Measurements from ENCODE around the gene TARBP1. TPM values are rescaled to one million over a fixed set of nuclear protein-coding genes. Genes with fewer than 3 reads are reported as not detected.
A peak's percentile ranks its signal among the peaks of the same experiment; 100 is the strongest.
"Not testable (repeated sequence)": the region's sequence is repeated elsewhere in the genome, so short reads cannot be mapped to it uniquely, and the experiment has no call there.

The TARBP1 gene, protein sequence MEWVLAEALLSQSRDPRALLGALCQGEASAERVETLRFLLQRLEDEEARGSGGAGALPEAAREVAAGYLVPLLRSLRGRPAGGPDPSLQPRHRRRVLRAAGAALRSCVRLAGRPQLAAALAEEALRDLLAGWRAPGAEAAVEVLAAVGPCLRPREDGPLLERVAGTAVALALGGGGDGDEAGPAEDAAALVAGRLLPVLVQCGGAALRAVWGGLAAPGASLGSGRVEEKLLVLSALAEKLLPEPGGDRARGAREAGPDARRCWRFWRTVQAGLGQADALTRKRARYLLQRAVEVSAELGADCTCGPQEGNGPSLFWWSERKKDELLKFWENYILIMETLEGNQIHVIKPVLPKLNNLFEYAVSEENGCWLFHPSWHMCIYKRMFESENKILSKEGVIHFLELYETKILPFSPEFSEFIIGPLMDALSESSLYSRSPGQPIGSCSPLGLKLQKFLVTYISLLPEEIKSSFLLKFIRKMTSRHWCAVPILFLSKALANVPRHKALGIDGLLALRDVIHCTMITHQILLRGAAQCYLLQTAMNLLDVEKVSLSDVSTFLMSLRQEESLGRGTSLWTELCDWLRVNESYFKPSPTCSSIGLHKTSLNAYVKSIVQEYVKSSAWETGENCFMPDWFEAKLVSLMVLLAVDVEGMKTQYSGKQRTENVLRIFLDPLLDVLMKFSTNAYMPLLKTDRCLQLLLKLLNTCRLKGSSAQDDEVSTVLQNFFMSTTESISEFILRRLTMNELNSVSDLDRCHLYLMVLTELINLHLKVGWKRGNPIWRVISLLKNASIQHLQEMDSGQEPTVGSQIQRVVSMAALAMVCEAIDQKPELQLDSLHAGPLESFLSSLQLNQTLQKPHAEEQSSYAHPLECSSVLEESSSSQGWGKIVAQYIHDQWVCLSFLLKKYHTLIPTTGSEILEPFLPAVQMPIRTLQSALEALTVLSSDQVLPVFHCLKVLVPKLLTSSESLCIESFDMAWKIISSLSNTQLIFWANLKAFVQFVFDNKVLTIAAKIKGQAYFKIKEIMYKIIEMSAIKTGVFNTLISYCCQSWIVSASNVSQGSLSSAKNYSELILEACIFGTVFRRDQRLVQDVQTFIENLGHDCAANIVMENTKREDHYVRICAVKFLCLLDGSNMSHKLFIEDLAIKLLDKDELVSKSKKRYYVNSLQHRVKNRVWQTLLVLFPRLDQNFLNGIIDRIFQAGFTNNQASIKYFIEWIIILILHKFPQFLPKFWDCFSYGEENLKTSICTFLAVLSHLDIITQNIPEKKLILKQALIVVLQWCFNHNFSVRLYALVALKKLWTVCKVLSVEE (N-terminal part only)
- total RNA-seq = 31.5 TPM

DNA sequence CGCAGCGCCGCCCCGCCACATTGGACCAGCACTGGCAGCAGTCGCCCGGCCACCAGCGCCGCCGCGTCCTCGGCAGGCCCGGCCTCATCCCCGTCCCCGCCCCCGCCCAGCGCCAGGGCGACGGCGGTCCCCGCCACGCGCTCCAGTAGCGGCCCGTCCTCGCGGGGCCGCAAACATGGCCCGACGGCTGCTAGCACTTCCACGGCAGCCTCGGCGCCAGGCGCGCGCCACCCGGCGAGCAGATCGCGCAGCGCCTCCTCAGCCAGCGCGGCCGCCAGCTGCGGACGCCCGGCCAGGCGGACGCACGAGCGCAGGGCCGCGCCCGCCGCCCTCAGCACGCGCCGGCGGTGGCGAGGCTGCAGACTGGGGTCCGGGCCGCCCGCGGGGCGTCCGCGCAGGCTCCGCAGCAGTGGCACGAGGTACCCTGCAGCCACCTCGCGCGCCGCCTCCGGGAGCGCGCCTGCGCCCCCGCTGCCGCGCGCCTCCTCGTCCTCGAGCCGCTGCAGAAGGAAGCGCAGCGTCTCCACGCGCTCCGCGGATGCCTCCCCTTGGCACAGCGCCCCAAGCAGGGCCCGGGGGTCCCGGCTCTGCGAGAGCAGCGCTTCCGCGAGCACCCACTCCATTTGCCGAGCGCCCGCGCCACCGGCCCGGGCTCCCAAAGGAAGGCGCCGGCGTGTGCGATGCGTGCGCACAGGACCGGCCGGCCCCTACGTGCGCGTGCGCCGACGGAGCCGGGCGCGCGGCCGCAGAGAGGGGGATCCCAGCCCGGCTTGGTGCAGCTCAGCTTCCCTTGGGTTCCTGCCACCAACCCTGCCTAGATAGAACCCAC lies at the start of gene TARBP1:
Gene TARBP1, minus strand, starts transcription at position 699 of the 829 bp plus-strand sequence. Its CDS starts 76 bp downstream, at position 623.
- DNase-seq (ENCODE audit: low spot score) (peak; percentile 74), ATAC-seq (peak; percentile 90)
- intact Hi-C loops (cut with DNase I) = no loop called here

DNA sequence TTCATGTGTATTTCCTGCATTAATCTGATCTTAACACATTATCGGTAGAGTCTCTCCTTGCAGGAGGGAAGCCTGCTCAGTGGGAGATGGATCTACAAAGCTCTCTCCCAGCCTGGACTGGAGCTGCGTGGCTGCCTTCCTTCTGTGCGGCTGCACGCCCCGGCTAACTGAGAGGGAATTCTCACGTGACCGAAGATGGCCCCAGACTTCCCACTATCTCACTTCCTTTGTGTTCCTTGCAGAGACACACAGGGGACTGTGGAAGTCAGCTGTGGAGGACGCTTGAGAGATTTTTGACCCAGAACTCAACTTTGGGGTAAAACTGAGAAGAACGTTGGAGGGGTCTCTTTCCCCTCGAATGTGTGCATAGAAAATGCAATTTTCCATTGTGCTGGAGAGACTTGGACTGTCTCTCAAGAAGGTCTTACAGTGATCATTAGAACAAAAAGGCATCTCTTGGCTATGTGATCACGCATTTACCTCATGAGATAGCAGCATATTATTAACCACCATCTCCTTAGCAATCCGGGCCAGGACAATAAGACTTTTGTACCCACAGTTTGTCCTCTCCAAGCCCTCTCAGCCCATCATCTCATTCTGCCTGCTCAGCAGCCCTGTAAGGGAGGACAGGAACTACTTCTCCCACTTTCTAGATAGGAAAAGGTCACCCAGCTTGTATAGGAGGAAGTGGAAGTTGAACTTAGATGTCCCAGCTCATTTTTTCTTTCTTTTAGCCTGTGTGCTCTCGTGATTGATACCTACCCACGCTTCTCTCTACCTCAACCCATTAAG lies 49.3 kb upstream of the TARBP1 start:
- intact Hi-C loops (cut with DNase I) = no loop called here
- ATAC-seq (no peak), DNase-seq (ENCODE audit: low spot score) (no peak)

DNA sequence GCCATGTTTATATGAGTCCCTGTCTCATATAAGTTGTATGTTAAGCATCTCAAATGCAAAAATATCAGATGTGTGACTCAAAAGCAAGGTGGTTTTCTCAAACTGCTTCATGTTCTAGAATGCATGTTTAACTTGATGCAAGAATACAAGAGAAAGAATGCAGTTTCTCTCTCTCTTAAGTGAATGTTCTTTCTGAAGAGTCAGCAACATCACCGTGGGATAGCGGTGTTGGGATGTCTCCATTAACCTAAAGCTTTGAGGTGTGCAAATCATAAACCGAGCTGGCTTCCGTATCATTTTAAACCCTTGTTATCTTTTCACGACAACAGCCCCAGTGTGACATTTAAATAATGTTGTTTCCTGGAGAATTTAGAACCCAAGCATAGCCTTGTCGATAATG lies 48.4 kb upstream of the TARBP1 start:
- ATAC-seq (no peak), DNase-seq (ENCODE audit: low spot score) (no peak)
- intact Hi-C loops (cut with DNase I) = no loop called here

DNA sequence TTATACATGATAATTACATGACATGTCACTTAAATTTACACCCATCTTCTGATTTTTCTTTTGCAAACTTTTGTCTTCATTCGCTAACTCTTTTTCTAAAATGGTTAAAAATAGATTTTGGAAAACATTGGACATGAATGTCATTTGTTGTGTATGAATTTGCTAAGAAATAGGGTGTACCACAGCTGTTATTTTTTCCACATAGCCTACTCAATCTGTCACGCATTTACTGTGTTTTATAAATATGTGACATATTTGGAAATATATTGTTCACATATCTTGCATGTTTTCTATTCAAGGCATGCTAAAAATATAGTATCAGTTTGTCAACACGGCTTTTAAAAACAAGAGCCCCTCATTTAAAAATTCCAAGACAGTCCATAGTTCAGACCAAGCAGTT lies 47.9 kb upstream of the TARBP1 start:
- DNase-seq (ENCODE audit: low spot score) (no peak), ATAC-seq (no peak)
- intact Hi-C loops (cut with DNase I) = no loop called here

DNA sequence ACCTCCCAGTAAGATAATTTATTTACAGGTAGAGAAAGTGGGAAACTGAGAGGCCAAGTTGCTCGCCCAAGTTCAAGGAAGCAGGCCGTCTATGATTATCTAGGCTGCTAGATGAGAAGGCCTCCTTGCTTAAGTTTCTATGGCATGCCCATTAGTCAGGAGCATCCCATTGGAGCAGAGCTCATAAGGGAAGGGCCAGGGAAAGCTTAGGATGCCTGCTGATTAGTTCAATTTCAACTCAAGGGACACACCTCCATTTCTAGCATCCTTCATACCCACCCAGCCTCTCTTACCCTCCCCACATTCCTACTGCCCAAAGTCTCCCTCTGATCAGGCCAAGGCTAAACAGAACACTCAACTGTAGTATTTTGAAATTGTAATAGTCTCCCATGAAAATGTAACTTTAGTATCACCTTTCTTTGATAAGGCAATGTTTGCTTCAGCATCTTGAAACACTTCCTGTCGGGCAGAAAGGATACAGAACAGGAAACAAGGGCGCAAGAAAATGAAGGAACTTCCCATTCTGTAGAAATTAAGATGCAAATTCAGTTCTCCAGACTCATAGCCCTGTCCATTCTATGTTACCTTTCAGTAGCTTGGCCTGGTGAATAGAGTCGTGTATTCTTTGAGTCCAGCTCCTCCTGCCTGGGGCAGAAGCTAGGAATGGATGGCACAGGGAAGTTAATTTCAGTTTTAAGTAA lies 46.3 kb upstream of the TARBP1 start:
- intact Hi-C loops (cut with DNase I) = no loop called here

DNA sequence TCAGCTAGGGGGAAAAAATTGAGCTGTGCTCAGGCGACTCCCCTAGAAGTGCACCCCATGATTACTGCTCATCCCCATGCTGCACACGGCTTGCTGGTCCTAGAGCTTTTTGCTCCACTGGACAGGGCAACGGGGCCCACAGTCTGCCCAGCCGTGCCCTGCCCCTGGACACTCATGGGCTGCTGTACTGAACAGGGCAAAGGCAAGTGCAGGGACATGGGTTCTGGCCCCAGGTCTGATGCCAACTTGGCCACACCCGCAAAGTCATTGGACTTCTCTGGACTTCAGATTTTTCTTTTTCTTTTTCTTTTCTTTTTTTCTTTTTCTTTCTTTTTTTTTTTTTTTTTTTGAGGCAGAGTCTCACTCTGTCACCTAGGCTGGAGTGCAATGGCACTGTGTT lies 42.9 kb upstream of the TARBP1 start:
- DNase-seq (ENCODE audit: low spot score) (no peak), ATAC-seq (no peak)
- intact Hi-C loops (cut with DNase I) = no loop called here

More for the DNA sequence above, 46.3 kb upstream of the TARBP1 start:
- DNase-seq (ENCODE audit: low spot score) (no peak), ATAC-seq (no peak)

DNA sequence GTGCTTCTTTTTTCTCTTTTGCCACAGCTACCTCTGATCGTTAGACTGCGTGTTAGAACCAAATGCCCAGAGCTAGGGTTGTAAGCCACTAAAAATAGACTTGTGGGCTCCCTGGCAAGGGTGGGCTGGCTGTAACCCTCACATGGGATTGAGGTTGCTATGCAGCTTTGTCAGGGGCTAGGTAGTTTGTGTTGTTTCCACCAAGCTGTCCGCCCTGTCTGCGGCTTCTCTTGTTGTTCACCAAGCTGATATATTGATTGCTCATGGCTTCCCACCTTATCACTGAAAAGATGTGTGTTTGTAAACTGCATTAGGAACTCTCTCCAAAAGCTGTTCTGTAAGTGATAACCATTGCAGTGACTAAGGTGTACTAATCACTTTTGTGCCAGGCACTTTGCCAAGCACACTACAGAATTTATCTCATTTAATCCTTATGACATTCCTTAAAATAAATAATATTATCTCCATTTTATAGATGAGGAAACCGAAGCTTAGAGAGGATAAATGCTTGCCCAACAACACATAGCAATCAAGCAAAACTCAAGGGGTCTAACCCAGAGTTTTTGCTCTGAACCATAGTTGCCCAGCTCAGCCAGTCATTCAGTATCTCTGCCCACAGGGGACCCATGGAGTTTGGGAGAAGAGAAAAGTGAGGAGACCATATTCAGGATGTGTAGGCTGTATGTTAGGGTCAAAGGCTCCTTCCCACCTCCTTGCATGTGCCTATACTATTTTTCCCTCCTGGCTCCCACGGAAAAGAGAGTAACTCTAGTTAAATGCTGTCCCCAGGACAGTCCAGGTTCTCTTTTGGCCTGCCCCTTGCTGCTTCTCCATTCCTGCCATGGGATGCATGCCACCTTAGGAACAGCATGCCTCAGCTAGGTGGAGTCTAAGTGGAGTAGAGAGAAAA lies 42.2 kb upstream of the TARBP1 start:
- no peak for ATAC-seq
- intact Hi-C loops (cut with DNase I) = no loop called here
- DNase-seq (ENCODE audit: low spot score) = no peak

DNA sequence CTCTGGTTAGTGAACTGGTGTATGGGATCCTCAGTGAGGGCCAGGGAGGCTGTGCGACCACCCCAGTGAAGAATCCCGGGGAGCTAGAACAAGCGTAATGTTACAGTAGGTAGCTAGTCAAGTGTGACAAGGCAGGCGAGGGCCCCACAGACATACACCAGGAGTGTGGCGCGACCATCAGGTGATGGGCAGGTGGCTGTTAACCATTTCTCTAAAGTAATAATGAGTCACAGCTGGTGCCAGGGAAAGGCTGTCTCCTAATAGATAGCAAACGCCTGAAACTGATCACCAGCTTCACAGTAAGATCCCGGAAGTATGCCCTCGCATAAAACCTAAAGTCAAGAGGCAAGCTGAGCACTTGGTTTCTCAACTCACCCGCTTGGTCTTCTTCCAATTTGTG lies 40.5 kb upstream of the TARBP1 start:
- intact Hi-C loops (cut with DNase I) = loop anchor here (10.0 kb wide), 1 partner anchor 195 kb away; no protein-coding TSS in a partner anchor
- ATAC-seq (no peak), DNase-seq (ENCODE audit: low spot score) (no peak)

DNA sequence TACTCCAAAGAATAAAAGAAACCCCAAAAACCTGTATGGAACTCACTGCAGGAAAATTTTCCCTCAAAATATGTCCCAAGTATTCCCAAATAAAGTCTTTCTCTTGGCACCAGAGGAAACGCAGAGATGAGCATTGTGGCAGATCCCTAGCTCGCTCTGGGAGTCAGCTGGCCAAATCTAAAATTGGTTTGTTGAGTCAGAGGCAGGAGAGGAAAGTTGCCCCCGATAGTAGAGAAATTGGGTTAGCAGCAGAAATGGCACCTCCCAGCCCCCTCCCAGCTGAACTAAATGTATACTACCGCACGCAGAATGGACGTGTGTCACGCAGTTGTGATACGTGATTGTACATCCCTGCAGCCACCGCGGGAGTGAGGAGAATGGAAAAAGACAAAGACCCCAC lies 39.9 kb upstream of the TARBP1 start:
- no peak for DNase-seq (ENCODE audit: low spot score)
- intact Hi-C loops (cut with DNase I) = loop anchor here (10.0 kb wide), 1 partner anchor 196 kb away; no protein-coding TSS in a partner anchor
- ATAC-seq = no peak

DNA sequence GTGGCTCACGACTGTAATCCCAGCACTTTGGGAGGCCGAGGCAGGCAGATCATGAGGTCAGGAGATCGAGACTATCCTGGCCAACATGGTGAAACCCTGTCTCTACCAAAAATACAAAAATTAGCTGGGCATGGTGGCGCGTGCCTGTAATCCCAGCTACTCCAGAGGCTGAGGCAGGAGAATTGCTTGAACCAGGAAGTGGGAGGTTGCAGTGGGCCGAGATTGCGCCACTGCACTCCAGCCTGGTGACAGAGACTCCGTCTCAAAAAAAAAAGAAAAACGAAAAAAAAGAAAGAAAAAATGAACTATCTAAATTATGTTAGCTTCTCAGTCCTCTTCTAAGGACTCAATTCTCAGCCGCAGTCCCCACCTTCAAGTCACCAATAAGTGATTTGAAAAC lies 39.1 kb upstream of the TARBP1 start:
- not testable (repeated sequence) for DNase-seq (ENCODE audit: low spot score); ATAC-seq
- intact Hi-C loops (cut with DNase I) = loop anchor here (10.0 kb wide), 1 partner anchor 197 kb away; no protein-coding TSS in a partner anchor

DNA sequence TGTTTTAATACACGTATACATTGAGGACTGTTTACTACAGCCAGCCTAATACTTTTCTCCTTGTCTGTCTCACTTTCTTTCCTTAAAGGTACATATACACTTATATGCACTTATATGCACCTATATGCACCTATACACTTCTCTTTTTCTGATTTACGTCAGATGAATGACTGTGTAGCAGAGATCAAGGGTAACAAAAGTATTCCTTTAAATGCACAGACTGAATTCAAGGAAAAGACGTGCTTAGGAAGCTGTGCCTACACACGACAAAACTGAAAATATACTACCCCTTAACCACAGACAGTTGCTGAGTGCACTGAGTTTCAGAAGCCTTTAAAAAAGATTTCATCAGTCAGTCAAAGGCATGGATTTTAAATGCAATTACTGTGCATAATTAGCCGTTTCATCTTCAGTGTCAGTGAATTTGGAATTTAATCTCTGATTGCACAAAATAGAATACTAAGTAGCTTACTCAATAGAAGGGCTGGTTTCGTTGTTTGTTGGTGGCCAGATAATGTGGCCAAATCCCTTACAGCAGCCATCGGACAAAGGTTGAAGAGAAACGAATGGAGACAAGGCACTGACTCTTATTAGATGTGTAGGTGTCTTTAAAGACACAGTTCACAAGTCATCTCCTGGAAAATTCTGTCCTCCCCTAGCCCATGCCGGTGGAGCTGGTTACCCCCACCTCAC lies 38.3 kb upstream of the TARBP1 start:
- intact Hi-C loops (cut with DNase I) = loop anchor here (10.0 kb wide), 1 partner anchor 198 kb away; no protein-coding TSS in a partner anchor
- no peak for DNase-seq (ENCODE audit: low spot score)
- no peak for ATAC-seq

DNA sequence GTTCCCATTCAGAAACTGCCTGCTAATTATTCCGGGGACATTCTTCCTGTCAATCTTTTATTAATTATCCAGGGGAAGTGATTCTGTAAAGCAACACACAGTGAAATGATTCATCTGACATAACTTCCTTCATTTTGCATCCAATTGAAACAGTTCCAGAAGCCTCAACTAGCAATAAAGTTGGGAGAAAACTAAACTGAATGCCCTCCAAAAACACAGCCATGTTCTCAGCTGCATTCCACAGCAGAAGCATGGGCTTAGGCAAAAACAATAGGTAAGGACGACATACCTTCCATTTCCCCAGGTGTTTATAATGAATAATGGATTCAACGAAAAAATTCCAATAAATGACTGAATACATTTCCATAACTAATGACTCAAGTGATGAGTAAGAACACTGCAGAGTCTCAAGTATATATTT lies 36.9 kb upstream of the TARBP1 start:
- intact Hi-C loops (cut with DNase I) = loop anchor here (10.0 kb wide), 1 partner anchor 199 kb away; no protein-coding TSS in a partner anchor
- no peak for DNase-seq (ENCODE audit: low spot score)
- no peak for ATAC-seq

DNA sequence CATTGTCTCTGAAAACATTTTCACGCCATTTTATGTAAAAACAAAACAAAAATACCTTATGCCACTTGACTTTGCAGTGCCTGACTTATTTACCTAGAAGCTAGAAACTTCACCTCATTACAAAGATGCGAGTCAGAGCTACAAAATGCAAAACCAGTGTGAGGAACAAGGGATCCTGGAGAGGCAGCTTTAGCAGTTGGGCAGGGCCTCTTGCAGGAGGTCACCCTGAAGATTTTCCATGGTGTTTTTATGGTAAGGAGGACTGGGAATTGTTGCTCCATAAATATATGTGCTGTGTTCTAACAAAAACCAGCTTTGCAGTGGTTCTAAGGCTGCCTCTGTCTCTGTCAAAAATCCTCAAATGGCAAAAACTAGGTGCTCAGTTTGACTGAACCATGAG lies 36.4 kb upstream of the TARBP1 start:
- no peak for ATAC-seq
- DNase-seq (ENCODE audit: low spot score) = no peak
- intact Hi-C loops (cut with DNase I) = loop anchor here (10.0 kb wide), 1 partner anchor 199 kb away; no protein-coding TSS in a partner anchor

DNA sequence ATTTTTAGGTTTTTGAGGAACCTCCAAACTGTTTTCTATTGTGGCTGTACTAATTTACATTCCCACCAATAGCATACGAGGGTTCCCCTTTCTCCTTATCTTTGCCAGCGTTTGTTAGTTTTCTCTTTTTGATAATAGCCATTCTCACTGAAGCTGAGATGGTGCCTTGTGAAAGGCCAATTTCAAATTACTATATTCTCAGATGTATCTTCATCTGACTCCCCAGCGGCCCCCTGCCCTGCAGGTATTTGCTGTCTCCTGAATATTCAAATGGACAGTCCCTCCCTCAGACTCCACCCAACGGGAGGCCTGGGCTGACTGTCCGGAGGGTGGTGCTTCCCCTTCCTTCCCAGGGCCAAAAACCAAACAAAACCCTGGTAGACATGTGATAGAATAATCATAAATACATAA lies 33.5 kb upstream of the TARBP1 start:
- ATAC-seq (peak; percentile 41), DNase-seq (ENCODE audit: low spot score) (no peak)
- intact Hi-C loops (cut with DNase I) = loop anchor here (10.0 kb wide), 1 partner anchor 202 kb away; no protein-coding TSS in a partner anchor
